NCI-H1048 (cell line): ENCODE data around the gene SEPTIN11.
"Not testable (repeated sequence)": the region's sequence is repeated elsewhere in the genome, so short reads cannot be mapped to it uniquely, and the experiment has no call there.

ENCODE experiments used
- DNase-seq: peaks from one replicate; lab custom pipeline; 2025; lab: John Stamatoyannopoulos, UW

The SEPTIN11 gene

GRCh38 chr4:76952071-76952470, 2.5 kb downstream of the SEPTIN11 start:
- DNase-seq = no peak

- DNase-seq = no peak
Observed at GRCh38 chr4:76952656-76953582, 3.4 kb downstream of the SEPTIN11 start.

- DNase-seq = no peak
Observed at GRCh38 chr4:76953956-76954355, 4.4 kb downstream of the SEPTIN11 start.

- DNase-seq = no peak
Observed at GRCh38 chr4:76954489-76954888, 4.9 kb downstream of the SEPTIN11 start.

GRCh38 chr4:76955182-76955581, 5.6 kb downstream of the SEPTIN11 start:
- DNase-seq = no peak

- no peak for DNase-seq
Observed at GRCh38 chr4:76957004-76957738, 7.6 kb downstream of the SEPTIN11 start.

- DNase-seq = no peak
Observed at GRCh38 chr4:76958891-76959290, 9.3 kb downstream of the SEPTIN11 start.

- DNase-seq = no peak
Observed at GRCh38 chr4:76960014-76960413, 10.5 kb downstream of the SEPTIN11 start.

- no peak for DNase-seq
Observed at GRCh38 chr4:76962406-76963130, 13.0 kb downstream of the SEPTIN11 start.

- DNase-seq = no peak
Observed at GRCh38 chr4:76963131-76963750, 13.7 kb downstream of the SEPTIN11 start.

GRCh38 chr4:76963927-76964326, 14.4 kb downstream of the SEPTIN11 start:
- DNase-seq = not testable (repeated sequence)

GRCh38 chr4:76964769-76965168, 15.2 kb downstream of the SEPTIN11 start:
- no peak for DNase-seq

- no peak for DNase-seq
Observed at GRCh38 chr4:76965866-76966579, 16.5 kb downstream of the SEPTIN11 start.

GRCh38 chr4:76968937-76969336, 19.4 kb downstream of the SEPTIN11 start:
- no peak for DNase-seq

GRCh38 chr4:76969495-76969894, 19.9 kb downstream of the SEPTIN11 start:
- DNase-seq = no peak

GRCh38 chr4:76969941-76970529, 20.5 kb downstream of the SEPTIN11 start:
- DNase-seq = no peak

- no peak for DNase-seq
Observed at GRCh38 chr4:76972306-76972705, 22.8 kb downstream of the SEPTIN11 start.

- no peak for DNase-seq
Observed at GRCh38 chr4:76974150-76974549, 24.6 kb downstream of the SEPTIN11 start.

- DNase-seq = no peak
Observed at GRCh38 chr4:76977113-76977512, 27.6 kb downstream of the SEPTIN11 start.

GRCh38 chr4:76977736-76978350, 28.3 kb downstream of the SEPTIN11 start:
- DNase-seq = no peak
